HUDEP-2 (cell line): ENCODE data around the gene GAGE12H.
A peak's percentile ranks its signal among the peaks of the same experiment; 100 is the strongest.
"Not testable (repeated sequence)": the region's sequence is repeated elsewhere in the genome, so short reads cannot be mapped to it uniquely, and the experiment has no call there.

Experiments
- DNase-seq, 76 experiments: peaks; one replicate each; lab custom pipeline; 2025; ENCODE audit not compliant: unreplicated experiment in 76 of 76; lab: John Stamatoyannopoulos, UW

The GAGE12H gene, protein sequence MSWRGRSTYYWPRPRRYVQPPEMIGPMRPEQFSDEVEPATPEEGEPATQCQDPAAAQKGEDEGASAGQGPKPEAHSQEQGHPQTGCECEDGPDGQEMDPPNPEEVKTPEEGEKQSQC

GRCh38 chrX:49579649-49580048 lies at the start of gene GAGE12H:
Gene GAGE12H (plus strand): TSS chrX:49579949. CDS start chrX:49581104, 1,155 bp downstream.
- not testable (repeated sequence) for DNase-seq

DNA sequence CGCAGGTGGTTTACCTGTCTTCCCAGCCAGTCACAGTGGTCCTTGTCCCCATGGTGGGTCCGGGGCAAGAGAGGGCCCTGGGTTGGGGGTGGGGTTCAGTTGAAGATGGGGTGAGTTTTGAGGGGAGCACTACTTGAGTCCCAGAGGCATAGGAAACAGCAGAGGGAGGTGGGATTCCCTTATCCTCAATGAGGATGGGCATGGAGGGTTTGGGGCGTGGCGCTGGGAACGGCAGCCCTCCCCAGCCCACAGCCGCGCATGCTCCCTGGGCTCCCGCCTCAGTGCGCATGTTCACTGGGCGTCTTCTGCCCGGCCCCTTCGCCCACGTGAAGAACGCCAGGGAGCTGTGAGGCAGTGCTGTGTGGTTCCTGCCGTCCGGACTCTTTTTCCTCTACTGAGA lies 47.9 kb upstream of the GAGE12H start, which contains the start of gene GAGE12C:
GAGE12C (plus strand) TSS at position 301 of the 400 bp plus-strand sequence. CDS start 1,155 bp downstream, outside the sequence.
- not testable (repeated sequence) for DNase-seq

DNA sequence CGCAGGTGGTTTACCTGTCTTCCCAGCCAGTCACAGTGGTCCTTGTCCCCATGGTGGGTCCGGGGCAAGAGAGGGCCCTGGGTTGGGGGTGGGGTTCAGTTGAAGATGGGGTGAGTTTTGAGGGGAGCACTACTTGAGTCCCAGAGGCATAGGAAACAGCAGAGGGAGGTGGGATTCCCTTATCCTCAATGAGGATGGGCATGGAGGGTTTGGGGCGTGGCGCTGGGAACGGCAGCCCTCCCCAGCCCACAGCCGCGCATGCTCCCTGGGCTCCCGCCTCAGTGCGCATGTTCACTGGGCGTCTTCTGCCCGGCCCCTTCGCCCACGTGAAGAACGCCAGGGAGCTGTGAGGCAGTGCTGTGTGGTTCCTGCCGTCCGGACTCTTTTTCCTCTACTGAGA lies 38.3 kb upstream of the GAGE12H start, which contains the start of gene GAGE12D:
GAGE12D (plus strand) TSS at position 301 of the 400 bp plus-strand sequence. CDS start 1,155 bp downstream, outside the sequence.
- not testable (repeated sequence) for DNase-seq

- not testable (repeated sequence) for DNase-seq
Measured at GRCh38 chrX:49550989-49551388, 28.8 kb upstream of the GAGE12H start, which contains the start of gene GAGE12E. Gene GAGE12E (plus strand): TSS chrX:49551289. CDS start chrX:49552444, 1,155 bp downstream.

DNA sequence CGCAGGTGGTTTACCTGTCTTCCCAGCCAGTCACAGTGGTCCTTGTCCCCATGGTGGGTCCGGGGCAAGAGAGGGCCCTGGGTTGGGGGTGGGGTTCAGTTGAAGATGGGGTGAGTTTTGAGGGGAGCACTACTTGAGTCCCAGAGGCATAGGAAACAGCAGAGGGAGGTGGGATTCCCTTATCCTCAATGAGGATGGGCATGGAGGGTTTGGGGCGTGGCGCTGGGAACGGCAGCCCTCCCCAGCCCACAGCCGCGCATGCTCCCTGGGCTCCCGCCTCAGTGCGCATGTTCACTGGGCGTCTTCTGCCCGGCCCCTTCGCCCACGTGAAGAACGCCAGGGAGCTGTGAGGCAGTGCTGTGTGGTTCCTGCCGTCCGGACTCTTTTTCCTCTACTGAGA lies 19.2 kb upstream of the GAGE12H start, which contains the start of gene GAGE12F:
GAGE12F (plus strand) TSS at position 301 of the 400 bp plus-strand sequence. CDS start 1,155 bp downstream, outside the sequence.
- DNase-seq = not testable (repeated sequence)

- DNase-seq = not testable (repeated sequence)
Measured at GRCh38 chrX:49568728-49569127, 11.0 kb upstream of the GAGE12H start.

DNA sequence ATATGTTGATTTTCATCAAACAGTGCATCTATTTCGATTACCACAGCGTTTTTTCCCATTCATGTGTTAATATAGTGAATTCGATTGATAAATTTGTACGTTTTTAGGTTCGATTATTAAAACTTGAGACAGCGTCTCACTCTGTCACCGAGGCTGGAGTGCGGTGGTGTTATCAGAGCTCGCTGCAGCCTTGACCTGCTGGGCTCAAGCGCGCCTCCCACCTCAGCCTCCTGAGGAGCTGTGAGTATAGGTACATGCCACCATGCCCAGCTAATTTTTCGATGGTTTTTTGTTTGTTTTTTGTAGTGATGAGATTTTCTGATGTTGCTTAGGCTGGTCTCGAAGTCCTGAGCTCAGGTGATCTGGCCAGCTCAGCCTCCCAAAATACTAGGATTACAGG lies 10.6 kb upstream of the GAGE12H start:
- not testable (repeated sequence) for DNase-seq

DNA sequence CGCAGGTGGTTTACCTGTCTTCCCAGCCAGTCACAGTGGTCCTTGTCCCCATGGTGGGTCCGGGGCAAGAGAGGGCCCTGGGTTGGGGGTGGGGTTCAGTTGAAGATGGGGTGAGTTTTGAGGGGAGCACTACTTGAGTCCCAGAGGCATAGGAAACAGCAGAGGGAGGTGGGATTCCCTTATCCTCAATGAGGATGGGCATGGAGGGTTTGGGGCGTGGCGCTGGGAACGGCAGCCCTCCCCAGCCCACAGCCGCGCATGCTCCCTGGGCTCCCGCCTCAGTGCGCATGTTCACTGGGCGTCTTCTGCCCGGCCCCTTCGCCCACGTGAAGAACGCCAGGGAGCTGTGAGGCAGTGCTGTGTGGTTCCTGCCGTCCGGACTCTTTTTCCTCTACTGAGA lies 9.6 kb upstream of the GAGE12H start, which contains the start of gene GAGE12G:
GAGE12G (plus strand) TSS at position 301 of the 400 bp plus-strand sequence. CDS start 1,155 bp downstream, outside the sequence.
- DNase-seq = not testable (repeated sequence)

DNA sequence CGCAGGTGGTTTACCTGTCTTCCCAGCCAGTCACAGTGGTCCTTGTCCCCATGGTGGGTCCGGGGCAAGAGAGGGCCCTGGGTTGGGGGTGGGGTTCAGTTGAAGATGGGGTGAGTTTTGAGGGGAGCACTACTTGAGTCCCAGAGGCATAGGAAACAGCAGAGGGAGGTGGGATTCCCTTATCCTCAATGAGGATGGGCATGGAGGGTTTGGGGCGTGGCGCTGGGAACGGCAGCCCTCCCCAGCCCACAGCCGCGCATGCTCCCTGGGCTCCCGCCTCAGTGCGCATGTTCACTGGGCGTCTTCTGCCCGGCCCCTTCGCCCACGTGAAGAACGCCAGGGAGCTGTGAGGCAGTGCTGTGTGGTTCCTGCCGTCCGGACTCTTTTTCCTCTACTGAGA lies 9.4 kb downstream of the GAGE12H start, which contains the start of gene GAGE2A:
GAGE2A (plus strand) TSS at position 301 of the 400 bp plus-strand sequence. CDS start 1,155 bp downstream, outside the sequence.
- not testable (repeated sequence) for DNase-seq

DNA sequence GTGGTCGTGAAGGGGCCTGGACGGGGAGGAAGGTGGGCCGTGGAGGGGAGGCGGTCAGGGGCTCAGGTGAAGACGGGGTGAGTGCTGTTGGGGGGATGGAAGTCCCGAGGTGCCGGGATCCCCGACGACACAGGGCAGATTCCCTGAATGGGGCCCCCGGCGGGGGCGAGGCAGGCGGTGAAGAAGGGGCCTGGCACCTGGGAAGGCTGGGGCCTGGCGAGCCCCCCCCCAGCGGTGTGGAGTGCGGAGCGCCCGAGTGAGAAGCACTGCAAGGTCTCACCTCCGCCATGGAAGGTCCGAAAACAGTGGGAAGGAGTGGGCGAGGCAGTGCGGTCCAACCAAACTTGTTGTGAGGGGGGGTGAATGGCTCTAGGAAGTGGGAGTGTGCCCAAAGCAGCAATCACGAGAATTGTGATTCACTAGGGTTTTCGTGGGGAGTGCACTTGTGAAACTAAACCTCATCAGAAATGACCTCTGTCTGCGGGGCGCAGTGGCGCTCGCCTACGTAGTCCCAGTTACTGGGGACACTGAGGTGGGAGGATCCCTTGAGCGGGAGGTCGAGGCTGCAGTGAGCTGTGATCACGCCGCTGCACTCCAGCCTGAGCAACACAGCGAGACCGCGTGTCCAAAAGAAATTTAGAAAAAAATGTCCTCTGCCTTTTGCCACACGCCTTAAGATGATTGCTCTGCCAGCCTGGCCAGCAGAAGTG lies 10.2 kb downstream of the GAGE12H start:
- not testable (repeated sequence) for DNase-seq

GRCh38 chrX:49590488-49590887 lies 10.7 kb downstream of the GAGE12H start:
- DNase-seq = not testable (repeated sequence)

GRCh38 chrX:49598720-49599119 lies 19.0 kb downstream of the GAGE12H start, which contains the start of gene GAGE1:
Gene GAGE1 (plus strand): TSS chrX:49599020. CDS start chrX:49600175, 1,155 bp downstream.
- DNase-seq = not testable (repeated sequence)

DNA sequence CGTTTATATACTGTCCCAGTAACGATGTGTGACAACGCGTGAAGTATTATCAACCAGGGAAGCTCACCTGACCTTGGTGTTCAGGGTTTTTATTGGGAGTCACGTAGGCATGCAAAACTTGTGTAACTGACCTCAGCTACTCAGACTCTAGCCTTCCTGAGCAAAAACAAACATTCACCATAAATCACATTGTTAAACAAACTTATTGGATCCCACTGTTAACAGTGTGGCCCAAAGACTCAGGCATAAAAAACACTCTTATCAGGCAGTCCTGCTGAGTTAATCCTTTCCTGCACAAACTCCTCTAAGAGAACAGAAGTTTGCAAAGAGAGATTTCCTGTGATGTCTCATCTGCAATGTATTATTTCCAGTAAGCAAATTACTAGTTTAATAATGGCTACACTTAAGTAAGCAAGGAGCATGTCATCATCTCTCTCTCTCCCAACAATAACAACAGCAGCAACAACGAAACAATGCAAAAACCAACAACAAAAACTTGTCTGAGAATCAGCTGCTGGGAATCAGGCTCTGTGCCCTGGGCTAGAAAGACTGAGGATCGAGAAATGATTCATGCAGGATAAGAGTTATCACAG lies 31.1 kb downstream of the GAGE12H start:
- DNase-seq = no peak

- DNase-seq = no peak
Measured at GRCh38 chrX:49618574-49618973, 38.8 kb downstream of the GAGE12H start.

DNA sequence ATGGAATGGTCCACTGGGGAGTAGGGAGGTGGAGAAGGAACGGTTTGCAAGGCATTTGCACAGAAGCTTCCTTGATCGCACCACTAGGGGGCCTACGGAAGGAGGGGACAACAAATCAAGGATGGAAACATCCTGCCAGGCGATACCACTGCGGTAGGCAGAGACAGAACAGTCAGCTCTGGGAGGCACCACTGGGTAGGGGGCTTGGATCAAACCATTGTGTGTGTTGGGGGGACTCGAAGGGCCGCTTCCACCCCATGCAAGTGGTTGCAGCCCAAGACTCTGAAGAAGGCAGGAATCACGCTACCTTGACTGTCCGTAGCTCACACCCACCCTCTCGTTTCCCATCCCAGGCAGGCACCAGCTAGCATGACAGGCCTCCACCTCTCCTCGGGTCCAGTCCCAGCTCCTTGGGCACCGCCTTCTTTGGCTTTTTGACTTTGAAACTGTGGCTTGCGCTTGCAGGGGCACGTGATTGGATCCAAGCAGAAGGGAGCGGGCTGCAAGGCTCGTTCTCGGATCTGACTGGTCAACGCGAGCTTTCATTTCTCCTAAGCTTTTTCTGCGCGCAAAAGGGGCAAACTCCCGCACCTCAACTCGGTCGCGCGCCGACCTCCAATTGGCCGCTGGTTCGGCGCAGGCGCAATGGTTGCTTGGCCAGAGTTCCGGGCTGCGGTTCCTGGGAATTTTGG lies 47.5 kb downstream of the GAGE12H start:
- DNase-seq = peak in 18 of 76 experiments; percentile 0 to 24 (median 2)
